Neural crest cell (in vitro differentiated cells): ENCODE data around the gene NR4A2. TPM values are rescaled to one million over a fixed set of nuclear protein-coding genes. Genes with fewer than 3 reads are reported as not detected.

ENCODE experiments used
- DNase-seq: peaks from one replicate; pipeline ENCODE4 v3.0.0; 2021; ENCODE audit warnings: low read depth, mixed read lengths, low spot score
- H3K27ac Mint-ChIP-seq: one replicate; pipeline ENCODE4 v1.8.0; 2021; ENCODE audit warnings: mild to moderate bottlenecking, mixed read lengths; ENCODE audit not compliant: unreplicated experiment
- H3K27me3 Mint-ChIP-seq: 2 replicates; pipeline ENCODE4 v1.8.0; 2021; ENCODE audit warnings: low read depth, mild to moderate bottlenecking, mixed read lengths
- H3K36me3 Mint-ChIP-seq: 2 replicates; pipeline ENCODE4 v1.8.0; 2021; ENCODE audit warnings: low read depth, mild to moderate bottlenecking, mixed read lengths
- H3K4me1 Mint-ChIP-seq: 2 replicates; pipeline ENCODE4 v1.8.0; 2021; ENCODE audit warnings: mixed read lengths
- H3K4me3 Mint-ChIP-seq: one replicate; pipeline ENCODE4 v1.8.0; 2021; ENCODE audit warnings: mild to moderate bottlenecking, mixed read lengths
- H3K9me3 Mint-ChIP-seq: 2 replicates; pipeline ENCODE4 v1.8.0; 2021; ENCODE audit warnings: mixed read lengths
- total RNA-seq: library from RNA; stranded (reverse); gene quantifications from 2 replicates; pipeline ENCODE4 v1.2.1, GENCODE V29; 2021
- TF ChIP-seq, protein P1 (sequence below): fragments of 200-600 bp; sonication (generic); conservative IDR thresholded peaks from 2 replicates; pipeline ENCODE4 v1.5.0; 2021; ENCODE audit warnings: antibody characterized with exemption, mild to moderate bottlenecking

The NR4A2 gene
- total RNA-seq, 1 donor from 2014 or later, result 7.9 TPM

DNA sequence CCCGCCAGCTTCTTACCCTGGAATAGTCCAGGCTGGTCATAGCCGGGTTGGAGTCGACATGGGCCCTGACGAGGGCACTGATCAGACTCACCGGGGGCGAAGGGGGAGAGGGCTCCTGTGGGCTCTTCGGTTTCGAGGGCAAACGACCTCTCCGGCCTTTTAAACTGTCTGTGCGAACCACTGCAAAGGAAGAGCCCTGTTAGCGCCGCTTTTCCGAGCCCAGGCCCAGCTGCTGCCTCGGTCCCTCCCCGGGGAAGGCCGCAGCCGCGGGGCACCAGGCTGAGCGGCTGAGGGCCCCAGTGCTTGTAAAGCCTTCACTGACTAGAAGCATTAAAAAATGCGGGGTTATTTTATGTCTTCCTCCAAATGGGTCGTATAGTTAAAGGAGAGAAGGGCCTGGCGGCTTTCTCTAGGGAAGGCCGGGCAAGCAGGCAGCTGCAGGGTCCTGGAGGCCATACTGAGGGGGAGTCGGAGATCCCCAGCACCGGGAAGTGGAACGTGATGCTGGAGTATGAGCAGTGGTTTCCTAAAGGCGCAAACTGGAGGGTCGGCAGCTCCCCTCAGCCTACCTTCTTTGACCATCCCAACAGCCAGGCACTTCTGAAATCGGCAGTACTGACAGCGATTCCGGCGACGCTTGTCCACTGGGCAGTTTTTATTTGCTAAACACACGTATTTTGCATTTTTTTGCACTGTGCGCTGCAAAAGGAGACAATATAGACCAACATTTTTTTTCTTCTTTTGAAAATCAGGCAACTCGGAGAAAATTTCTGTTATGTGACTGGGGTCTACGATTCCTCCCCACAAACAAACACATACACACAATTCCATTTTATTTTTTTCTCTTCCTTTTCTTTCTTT, 4.5 kb downstream of the NR4A2 start:
- Mint-ChIP-seq H3K4me3 (peak overlapping the region; percentile 66), H3K27me3 (peaks cover 54% of the 10 kb centered on the region), H3K27ac (no peak overlapping the region), H3K4me1 (peaks cover 19% of the 10 kb centered on the region), H3K9me3 (no peaks in the 10 kb centered on the region), H3K36me3 (peaks cover 26% of the 10 kb centered on the region)
- TF ChIP-seq, protein P1, sequence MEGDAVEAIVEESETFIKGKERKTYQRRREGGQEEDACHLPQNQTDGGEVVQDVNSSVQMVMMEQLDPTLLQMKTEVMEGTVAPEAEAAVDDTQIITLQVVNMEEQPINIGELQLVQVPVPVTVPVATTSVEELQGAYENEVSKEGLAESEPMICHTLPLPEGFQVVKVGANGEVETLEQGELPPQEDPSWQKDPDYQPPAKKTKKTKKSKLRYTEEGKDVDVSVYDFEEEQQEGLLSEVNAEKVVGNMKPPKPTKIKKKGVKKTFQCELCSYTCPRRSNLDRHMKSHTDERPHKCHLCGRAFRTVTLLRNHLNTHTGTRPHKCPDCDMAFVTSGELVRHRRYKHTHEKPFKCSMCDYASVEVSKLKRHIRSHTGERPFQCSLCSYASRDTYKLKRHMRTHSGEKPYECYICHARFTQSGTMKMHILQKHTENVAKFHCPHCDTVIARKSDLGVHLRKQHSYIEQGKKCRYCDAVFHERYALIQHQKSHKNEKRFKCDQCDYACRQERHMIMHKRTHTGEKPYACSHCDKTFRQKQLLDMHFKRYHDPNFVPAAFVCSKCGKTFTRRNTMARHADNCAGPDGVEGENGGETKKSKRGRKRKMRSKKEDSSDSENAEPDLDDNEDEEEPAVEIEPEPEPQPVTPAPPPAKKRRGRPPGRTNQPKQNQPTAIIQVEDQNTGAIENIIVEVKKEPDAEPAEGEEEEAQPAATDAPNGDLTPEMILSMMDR, result no peak
- DNase-seq, result no peak

DNA sequence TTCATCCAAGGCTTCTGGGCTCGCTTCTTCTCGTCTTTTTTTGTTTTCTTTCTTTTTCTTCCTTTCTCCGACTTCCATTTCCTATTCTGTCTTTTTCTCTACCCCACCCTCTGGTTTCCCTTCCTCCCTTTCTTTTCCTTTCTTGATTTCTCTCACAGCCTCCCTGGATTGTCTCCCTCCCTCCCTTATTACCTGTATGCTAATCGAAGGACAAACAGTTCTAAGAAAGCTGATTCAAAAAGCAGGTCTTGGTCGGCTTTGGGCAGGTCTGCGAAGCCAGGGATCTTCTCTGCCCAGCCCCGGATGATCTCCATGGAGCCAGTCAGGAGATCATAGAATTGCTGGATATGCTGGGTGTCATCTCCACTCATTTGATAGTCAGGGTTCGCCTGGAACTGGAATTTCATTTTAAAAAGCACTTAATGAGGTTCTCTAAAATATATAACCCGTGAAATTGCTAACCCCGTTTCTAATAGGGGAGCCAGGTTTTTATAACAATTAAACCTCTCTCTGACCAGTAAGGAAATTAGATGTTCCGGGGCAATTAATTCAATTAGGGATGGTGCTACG, 5.9 kb downstream of the NR4A2 start:
- Mint-ChIP-seq H3K36me3 (peaks cover 32% of the 10 kb centered on the region), H3K27me3 (peaks cover 61% of the 10 kb centered on the region), H3K4me1 (peaks cover 23% of the 10 kb centered on the region), H3K27ac (no peak overlapping the region), H3K4me3 (no peak overlapping the region), H3K9me3 (no peaks in the 10 kb centered on the region)
- no peak for DNase-seq
- TF ChIP-seq, protein P1, result no peak

DNA sequence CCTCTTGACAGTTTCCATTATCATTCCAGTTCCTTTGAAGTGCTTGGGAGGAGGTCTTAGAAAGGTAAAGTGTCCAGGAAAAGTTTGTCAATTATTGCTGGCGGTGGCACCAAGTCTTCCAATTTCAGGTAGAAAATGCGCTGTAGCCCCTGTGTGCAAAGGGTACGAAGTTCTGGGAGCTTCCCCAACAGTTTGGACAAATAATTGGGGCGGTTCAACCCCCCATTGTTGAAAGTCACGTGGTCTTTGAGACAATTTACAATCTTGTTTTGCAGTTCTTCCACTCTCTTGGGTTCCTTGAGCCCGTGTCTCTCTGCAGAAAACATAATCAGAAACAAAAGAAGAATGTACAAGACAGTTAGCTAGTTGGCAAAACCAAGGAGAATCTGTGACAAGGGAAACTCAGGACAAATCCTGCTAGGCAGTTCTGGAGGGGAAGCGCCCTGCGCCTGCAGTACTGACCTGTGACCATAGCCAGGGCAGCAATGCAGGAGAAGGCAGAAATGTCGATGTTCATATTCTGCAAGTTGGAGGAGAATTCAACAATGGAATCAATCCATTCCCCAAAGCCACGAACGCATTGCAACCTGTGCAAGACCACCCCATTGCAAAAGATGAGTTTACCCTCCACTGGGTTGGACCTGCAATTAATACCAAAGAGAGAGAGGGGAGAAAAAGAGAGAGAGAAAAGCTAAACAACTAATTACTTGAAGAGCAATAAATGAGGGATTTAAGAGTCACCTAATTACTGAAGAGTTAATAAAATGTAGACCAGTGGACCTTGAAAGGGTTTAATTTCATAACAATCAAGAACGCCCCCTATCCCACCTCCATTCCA, 6.6 kb downstream of the NR4A2 start:
- H3K27ac Mint-ChIP-seq, result no peak overlapping the region
- H3K9me3 Mint-ChIP-seq, result no peaks in the 10 kb centered on the region
- TF ChIP-seq, protein P1, result no peak
- peaks cover 66% of the 10 kb centered on the region for H3K27me3 Mint-ChIP-seq
- H3K4me3 Mint-ChIP-seq, result no peak overlapping the region
- H3K36me3 Mint-ChIP-seq, result peaks cover 35% of the 10 kb centered on the region
- DNase-seq, result no peak
- H3K4me1 Mint-ChIP-seq, result peaks cover 26% of the 10 kb centered on the region

DNA sequence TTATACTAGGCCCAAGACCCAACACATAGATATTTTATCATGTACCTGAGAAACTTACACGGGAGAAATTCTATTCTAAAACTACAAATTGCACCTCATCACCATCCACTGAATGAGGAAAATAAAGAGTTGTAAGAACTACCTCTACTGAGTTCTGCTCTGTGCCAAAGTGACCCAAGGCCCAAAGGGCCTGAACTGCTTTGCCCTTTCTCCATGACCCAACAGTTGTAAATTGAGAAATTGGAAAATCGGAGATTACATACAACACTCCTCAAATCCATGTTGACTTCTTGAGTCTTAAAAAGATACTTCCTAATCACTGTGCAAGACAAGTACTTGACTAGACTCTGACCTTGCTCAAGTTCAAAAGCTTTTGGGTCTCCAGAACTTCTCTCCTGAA, 8.8 kb downstream of the NR4A2 start:
- H3K27me3 Mint-ChIP-seq, result peaks cover 74% of the 10 kb centered on the region

More for the DNA sequence above, 8.8 kb downstream of the NR4A2 start:
- peaks cover 25% of the 10 kb centered on the region for H3K4me1 Mint-ChIP-seq
- peak overlapping the region; percentile 26 for H3K4me3 Mint-ChIP-seq
- H3K36me3 Mint-ChIP-seq, result peaks cover 28% of the 10 kb centered on the region
- no peak for DNase-seq
- H3K27ac Mint-ChIP-seq, result no peak overlapping the region
- TF ChIP-seq, protein P1, result no peak
- peaks cover 2% of the 10 kb centered on the region for H3K9me3 Mint-ChIP-seq
